Astrocyte of the cerebellum (primary cell): ENCODE measurements around the gene ENTPD6.

Experiments used
- DNase-seq: peaks from one replicate; pipeline ENCODE4 v3.0.0-alpha.2; 2011; ENCODE audit warnings: low read depth
- H3K4me3 ChIP-seq: 2 replicates; pipeline ENCODE4 v1.5.1; 2011; ENCODE audit warnings: mild to moderate bottlenecking, low read depth, low read length, moderate library complexity
- CTCF ChIP-seq: IDR thresholded peaks from 2 replicates; pipeline ENCODE4 v1.5.1; 2012; ENCODE audit warnings: low read length, low read depth, moderate library complexity, mild to moderate bottlenecking; ENCODE audit errors: missing control alignments
- in situ Hi-C: cut with HindIII; loops from 2 replicates; pipeline ENCODE4 v1.10.0; 2017; ENCODE audit warnings: low sequenced_read_pairs

The ENTPD6 gene

GRCh38 chr20:25218492-25218891 is 23.0 kb downstream of the ENTPD6 start:
- no peak overlapping the region for H3K4me3 ChIP-seq
- in situ Hi-C loops = no loop called here
- TF ChIP-seq CTCF = no peak
- DNase-seq = no peak

GRCh38 chr20:25219365-25219764 is 23.9 kb downstream of the ENTPD6 start:
- no peak for TF ChIP-seq CTCF
- DNase-seq = no peak
- H3K4me3 ChIP-seq = no peak overlapping the region
- in situ Hi-C loops = no loop called here

GRCh38 chr20:25220021-25220730 is 24.7 kb downstream of the ENTPD6 start:
- peak; percentile 30 for TF ChIP-seq CTCF
- in situ Hi-C loops = no loop called here
- DNase-seq = no peak
- H3K4me3 ChIP-seq = no peak overlapping the region

GRCh38 chr20:25220810-25221591 is 25.5 kb downstream of the ENTPD6 start:
- DNase-seq = no peak
- TF ChIP-seq CTCF = no peak
- no peak overlapping the region for H3K4me3 ChIP-seq
- in situ Hi-C loops = no loop called here

- no peak for DNase-seq
- in situ Hi-C loops = no loop called here
- TF ChIP-seq CTCF = no peak
- H3K4me3 ChIP-seq = no peak overlapping the region
Measured at GRCh38 chr20:25221592-25222460, 26.3 kb downstream of the ENTPD6 start.

GRCh38 chr20:25222461-25223178 is 27.1 kb downstream of the ENTPD6 start:
- no peak for DNase-seq
- in situ Hi-C loops = no loop called here
- H3K4me3 ChIP-seq = no peak overlapping the region
- no peak for TF ChIP-seq CTCF
